ENCODE data around the gene GPANK1. TPM values are rescaled to one million over a fixed set of nuclear protein-coding genes. Genes with fewer than 3 reads are reported as not detected.
A peak's percentile ranks its signal among the peaks of the same experiment; 100 is the strongest.

GPANK1 gene
- total RNA-seq, 1 experiment from 2014 or later, result 26.8 TPM

- WGBS (ENCODE audit: extremely low coverage, insufficient read length, low lambda C conversion rate), result no CpG with 5 or more reads among the region's 13 CpGs
Observed at GRCh38 chr6:31659649-31660380, 5.0 kb downstream of the GPANK1 start.

More at GRCh38 chr6:31659649-31660380, 5.0 kb downstream of the GPANK1 start:
- Histone ChIP-seq H2BK12ac (ENCODE audit: insufficient read length, low read depth, low read length) (no peak overlapping the region), H2BK5ac (ENCODE audit: insufficient read length, low read length) (no peak overlapping the region), H3K79me2 (ENCODE audit: insufficient read depth, low read length) (peaks cover 4% of the 10 kb centered on the region; the same call in 1 of the 2 replicates), H3K4me1 (ENCODE audit: insufficient read depth, low read length) (no peaks in the 10 kb centered on the region), H4K5ac (ENCODE audit: insufficient read length, low read depth, low read length) (no peak overlapping the region), H3K27me3 (ENCODE audit: insufficient read depth, low read length) (no peaks in the 10 kb centered on the region), H2AFZ (ENCODE audit: low read length) (no peak overlapping the region), H3T11ph (ENCODE audit: low read length) (no peak overlapping the region), H4K8ac (replicated peaks; ENCODE audit: insufficient read length, low read depth, low read length) (no peak overlapping the region), H4K91ac (ENCODE audit: insufficient read length, low read depth, low read length) (no peak overlapping the region), H2AK5ac (ENCODE audit: insufficient read length, low read length) (no peak overlapping the region), H3K18ac (ENCODE audit: insufficient read length, low read depth, low read length) (peak overlapping the region; percentile 37), H2BK20ac (ENCODE audit: low read depth, low read length, poor library complexity, severe bottlenecking) (no peak overlapping the region), H4K20me1 (ENCODE audit: control insufficient read depth, insufficient read depth, insufficient read length) (no peaks in the 10 kb centered on the region), H3K9ac (ENCODE audit: extremely low read depth, insufficient read length, low read length) (peak overlapping the region; percentile 91), H3K27ac (ENCODE audit: insufficient read length, low read depth, low read length) (no peak overlapping the region), H3K4me2 (ENCODE audit: insufficient read depth, insufficient read length, low read length) (peak overlapping the region; percentile 73), H3K23ac (ENCODE audit: insufficient read length, low read depth, low read length) (no peak overlapping the region), H3K9me3 (ENCODE audit: control insufficient read depth, low read depth, low read length) (no peaks in the 10 kb centered on the region), H3K79me1 (ENCODE audit: insufficient read depth, low read depth, low read length, poor library complexity, severe bottlenecking) (peaks cover 15% of the 10 kb centered on the region), H3K56ac (ENCODE audit: insufficient read length, low read depth, low read length) (no peak overlapping the region), H3K23me2 (ENCODE audit: insufficient read length, low read depth, low read length, poor library complexity, severe bottlenecking) (peaks cover 14% of the 10 kb centered on the region), H2BK120ac (ENCODE audit: low read depth, low read length, poor library complexity, severe bottlenecking) (no peak overlapping the region), H3K4ac (ENCODE audit: low read depth, low read length) (no peak overlapping the region), H2BK15ac (ENCODE audit: low read depth, low read length) (no peak overlapping the region), H3K14ac (ENCODE audit: insufficient read depth, low read length) (peak overlapping the region; percentile 90)
- TF ChIP-seq CTCF (conservative IDR thresholded peaks at IDR 0.05), result no peak
- Mint-ChIP-seq H3K27ac (peak overlapping the region; percentile 52 to 94 (median 82); a peak in 6 of 7 replicates), H3K4me1 (peaks cover 37 to 43% of the 10 kb centered on the region in 2 experiments), H3K4me3 (peak overlapping the region; percentile 87 to 92), H3K9me3 (no peaks in the 10 kb centered on the region), H3K27me3 (ENCODE audit: low read depth) (no peaks in the 10 kb centered on the region; the same call in 1 of the 2 replicates), H3K36me3 (ENCODE audit: insufficient read depth in 1 of 3, low read depth in 3 of 3) (peaks cover 23 to 48% (median 42%) of the 10 kb centered on the region in 3 experiments)
- no peak for DNase-seq
